GM23338 (cell line): ENCODE data around the gene OR5B3. TPM values are rescaled to one million over a fixed set of nuclear protein-coding genes. Genes with fewer than 3 reads are reported as not detected.

Experiments used
- ATAC-seq: fragments of 200-7000 bp; cut with Tn5 transposase; 3 replicates; pipeline ENCODE4 v1.9.1; 2020
- DNase-seq: peaks from one replicate; pipeline ENCODE4 v3.0.0-alpha.2; 2015; ENCODE audit warnings: low spot score
- H2AFZ ChIP-seq: fragments of 200-600 bp; sonication (generic); 2 replicates; pipeline ENCODE4 v1.8.0; 2016; ENCODE audit warnings: antibody characterized with exemption, mild to moderate bottlenecking, moderate library complexity
- H3F3A ChIP-seq: fragments of 200-600 bp; sonication (generic); replicated peaks from 2 replicates; pipeline ENCODE4 v1.8.0; 2017; ENCODE audit warnings: antibody characterized with exemption, mixed run types, low read depth
- H3K27ac ChIP-seq: fragments of 200-600 bp; sonication (generic); 2 replicates; pipeline ENCODE4 v1.6.1; 2016; ENCODE audit warnings: low read depth
- H3K27me3 ChIP-seq: fragments of 200-600 bp; sonication (generic); 2 replicates; pipeline ENCODE4 v1.8.0; 2016; ENCODE audit warnings: mild to moderate bottlenecking, mixed run types, moderate library complexity; ENCODE audit not compliant: insufficient read depth
- H3K36me3 ChIP-seq: fragments of 200-600 bp; sonication (generic); 2 replicates; pipeline ENCODE4 v1.8.0; 2016; ENCODE audit warnings: mild to moderate bottlenecking; ENCODE audit not compliant: insufficient read depth
- H3K4me1 ChIP-seq: fragments of 200-600 bp; sonication (generic); 2 replicates; pipeline ENCODE4 v1.8.0; 2016; ENCODE audit warnings: mild to moderate bottlenecking, moderate library complexity; ENCODE audit not compliant: insufficient read depth
- H3K4me2 ChIP-seq: fragments of 200-600 bp; sonication (generic); 2 replicates; pipeline ENCODE4 v1.7.1; 2017; ENCODE audit warnings: mixed run types
- H3K4me3 ChIP-seq: fragments of 200-600 bp; sonication (generic); 2 replicates; pipeline ENCODE4 v1.6.1; 2016; ENCODE audit warnings: mixed run types
- H3K79me2 ChIP-seq: fragments of 200-600 bp; sonication (generic); replicated peaks from 2 replicates; pipeline ENCODE4 v1.8.0; 2017; ENCODE audit warnings: mild to moderate bottlenecking; ENCODE audit not compliant: insufficient read depth
- H3K9me2 ChIP-seq: fragments of 200-600 bp; sonication (generic); 2 replicates; pipeline ENCODE4 v1.8.0; 2017; ENCODE audit not compliant: insufficient read depth
- H4K20me1 ChIP-seq: fragments of 200-600 bp; sonication (generic); replicated peaks from 2 replicates; pipeline ENCODE4 v1.8.0; 2017; ENCODE audit warnings: mild to moderate bottlenecking; ENCODE audit not compliant: insufficient read depth
- H3K27ac Mint-ChIP-seq: 2 replicates; pipeline ENCODE4 v1.8.0; 2020; ENCODE audit warnings: inconsistent platforms, mild to moderate bottlenecking, moderate library complexity, mixed read lengths
- H3K27me3 Mint-ChIP-seq: 3 replicates; pipeline ENCODE4 v1.8.0; 2022; ENCODE audit warnings: low read depth, mild to moderate bottlenecking, moderate library complexity, mixed read lengths, inconsistent platforms; ENCODE audit not compliant: insufficient read depth, poor library complexity
- H3K36me3 Mint-ChIP-seq: 3 replicates; pipeline ENCODE4 v1.8.0; 2021; ENCODE audit warnings: low read depth, mild to moderate bottlenecking, inconsistent platforms, moderate library complexity, mixed read lengths
- H3K4me1 Mint-ChIP-seq: 3 replicates; pipeline ENCODE4 v1.8.0; 2020; ENCODE audit warnings: mild to moderate bottlenecking, inconsistent platforms, mixed read lengths
- H3K4me3 Mint-ChIP-seq: 3 replicates; pipeline ENCODE4 v1.8.0; 2021; ENCODE audit warnings: moderate library complexity, mild to moderate bottlenecking, inconsistent platforms, mixed read lengths
- H3K9me3 Mint-ChIP-seq: 3 replicates; pipeline ENCODE4 v1.8.0; 2020; ENCODE audit warnings: moderate library complexity, mild to moderate bottlenecking, inconsistent platforms, mixed read lengths
- CREB1 ChIP-seq: fragments of 250-450 bp; sonication (Bioruptor Pico); IDR thresholded peaks from 2 replicates; pipeline ENCODE4 v1.5.0; 2020; ENCODE audit warnings: low read depth, mild to moderate bottlenecking, moderate library complexity
- EZH2 ChIP-seq: fragments of 200-600 bp; sonication (generic); IDR thresholded peaks from one replicate; pipeline ENCODE4 v1.8.0; 2017; ENCODE audit warnings: antibody characterized with exemption, mild to moderate bottlenecking, low read depth; ENCODE audit not compliant: unreplicated experiment
- EZH2phosphoT487 ChIP-seq: fragments of 200-600 bp; sonication (generic); IDR thresholded peaks from one replicate; pipeline ENCODE4 v1.8.1; 2018; ENCODE audit warnings: antibody characterized with exemption; ENCODE audit not compliant: unreplicated experiment
- JUNB ChIP-seq: IDR thresholded peaks from one replicate; pipeline ENCODE4 v1.6.1; 2016; ENCODE audit warnings: antibody characterized with exemption; ENCODE audit not compliant: unreplicated experiment
- NANOG ChIP-seq: IDR thresholded peaks from 2 replicates; pipeline ENCODE4 v1.6.1; 2016; ENCODE audit warnings: antibody characterized with exemption, borderline replicate concordance
- POLR2AphosphoS5 ChIP-seq: IDR thresholded peaks from 2 replicates; pipeline ENCODE4 v1.6.1; 2016; ENCODE audit warnings: antibody characterized with exemption, low read depth
- STAT1 ChIP-seq: IDR thresholded peaks from one replicate; pipeline ENCODE4 v1.6.1; 2016; ENCODE audit warnings: antibody characterized with exemption; ENCODE audit not compliant: unreplicated experiment
- ZNF114 ChIP-seq: fragments of 250-450 bp; sonication (Bioruptor Pico); IDR thresholded peaks from 2 replicates; pipeline ENCODE4 v1.5.0; 2020; ENCODE audit warnings: mild to moderate bottlenecking, moderate library complexity
- ZNF331 ChIP-seq: fragments of 250-450 bp; sonication (Bioruptor Pico); IDR thresholded peaks from 2 replicates; pipeline ENCODE4 v1.5.0; 2020; ENCODE audit warnings: low read depth, mild to moderate bottlenecking, moderate library complexity
- polyA plus RNA-seq: library from polyadenylated mRNA; unstranded; fragments of >200 nt; fragmentation: Nextera tagmentation; extraction: Ambion mirVana; gene quantifications from 2 replicates; pipeline ENCODE4 v1.2.1, GENCODE V29; 2016
- total RNA-seq: library from RNA; depleted of rRNA; stranded (reverse); fragments of >200 nt; shearing (Covaris generic); gene quantifications from 2 replicates; pipeline ENCODE4 v1.2.3, GENCODE V29; 2014
- TF ChIP-seq, protein P1 (sequence below): fragments of 250-450 bp; sonication (Bioruptor Pico); IDR thresholded peaks from 2 replicates; pipeline ENCODE4 v1.5.0; 2020; ENCODE audit warnings: mild to moderate bottlenecking, moderate library complexity
- TF ChIP-seq, protein P2 (sequence below): IDR thresholded peaks from one replicate; pipeline ENCODE4 v1.6.1; 2018; ENCODE audit warnings: antibody characterized with exemption; ENCODE audit not compliant: unreplicated experiment

Gene OR5B3
- total and polyA plus RNA-seq, 2 experiments from 2014 or later = not detected

DNA sequence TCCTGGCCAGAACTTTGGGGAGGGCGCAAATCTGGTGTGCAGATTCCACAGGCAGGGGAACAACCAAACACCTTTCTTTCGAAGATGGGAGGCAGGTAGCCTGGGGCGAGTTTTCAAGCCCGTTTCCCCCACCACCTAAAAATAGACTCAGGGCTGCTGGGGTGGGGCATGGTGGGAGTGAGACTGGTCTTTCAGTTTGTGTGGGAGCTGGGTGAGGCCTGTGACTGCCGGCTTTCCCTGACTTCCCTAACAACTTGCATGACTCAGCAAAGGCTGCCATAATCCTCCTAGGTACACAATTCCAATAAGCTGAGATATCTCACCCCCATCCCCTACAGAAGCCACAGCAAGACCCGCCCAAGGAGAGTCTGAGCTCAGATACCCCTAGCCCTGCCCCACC is 39.6 kb upstream of the OR5B3 start:
- ATAC-seq (no peak), DNase-seq (no peak)
- no peak for TF ChIP-seq NANOG
- no peak for TF ChIP-seq ZNF114 (CRISPR knock-in tag)
- no peak for TF ChIP-seq CREB1 (CRISPR knock-in tag)
- no peak for TF ChIP-seq STAT1
- TF ChIP-seq POLR2AphosphoS5 = no peak
- TF ChIP-seq, protein P1, sequence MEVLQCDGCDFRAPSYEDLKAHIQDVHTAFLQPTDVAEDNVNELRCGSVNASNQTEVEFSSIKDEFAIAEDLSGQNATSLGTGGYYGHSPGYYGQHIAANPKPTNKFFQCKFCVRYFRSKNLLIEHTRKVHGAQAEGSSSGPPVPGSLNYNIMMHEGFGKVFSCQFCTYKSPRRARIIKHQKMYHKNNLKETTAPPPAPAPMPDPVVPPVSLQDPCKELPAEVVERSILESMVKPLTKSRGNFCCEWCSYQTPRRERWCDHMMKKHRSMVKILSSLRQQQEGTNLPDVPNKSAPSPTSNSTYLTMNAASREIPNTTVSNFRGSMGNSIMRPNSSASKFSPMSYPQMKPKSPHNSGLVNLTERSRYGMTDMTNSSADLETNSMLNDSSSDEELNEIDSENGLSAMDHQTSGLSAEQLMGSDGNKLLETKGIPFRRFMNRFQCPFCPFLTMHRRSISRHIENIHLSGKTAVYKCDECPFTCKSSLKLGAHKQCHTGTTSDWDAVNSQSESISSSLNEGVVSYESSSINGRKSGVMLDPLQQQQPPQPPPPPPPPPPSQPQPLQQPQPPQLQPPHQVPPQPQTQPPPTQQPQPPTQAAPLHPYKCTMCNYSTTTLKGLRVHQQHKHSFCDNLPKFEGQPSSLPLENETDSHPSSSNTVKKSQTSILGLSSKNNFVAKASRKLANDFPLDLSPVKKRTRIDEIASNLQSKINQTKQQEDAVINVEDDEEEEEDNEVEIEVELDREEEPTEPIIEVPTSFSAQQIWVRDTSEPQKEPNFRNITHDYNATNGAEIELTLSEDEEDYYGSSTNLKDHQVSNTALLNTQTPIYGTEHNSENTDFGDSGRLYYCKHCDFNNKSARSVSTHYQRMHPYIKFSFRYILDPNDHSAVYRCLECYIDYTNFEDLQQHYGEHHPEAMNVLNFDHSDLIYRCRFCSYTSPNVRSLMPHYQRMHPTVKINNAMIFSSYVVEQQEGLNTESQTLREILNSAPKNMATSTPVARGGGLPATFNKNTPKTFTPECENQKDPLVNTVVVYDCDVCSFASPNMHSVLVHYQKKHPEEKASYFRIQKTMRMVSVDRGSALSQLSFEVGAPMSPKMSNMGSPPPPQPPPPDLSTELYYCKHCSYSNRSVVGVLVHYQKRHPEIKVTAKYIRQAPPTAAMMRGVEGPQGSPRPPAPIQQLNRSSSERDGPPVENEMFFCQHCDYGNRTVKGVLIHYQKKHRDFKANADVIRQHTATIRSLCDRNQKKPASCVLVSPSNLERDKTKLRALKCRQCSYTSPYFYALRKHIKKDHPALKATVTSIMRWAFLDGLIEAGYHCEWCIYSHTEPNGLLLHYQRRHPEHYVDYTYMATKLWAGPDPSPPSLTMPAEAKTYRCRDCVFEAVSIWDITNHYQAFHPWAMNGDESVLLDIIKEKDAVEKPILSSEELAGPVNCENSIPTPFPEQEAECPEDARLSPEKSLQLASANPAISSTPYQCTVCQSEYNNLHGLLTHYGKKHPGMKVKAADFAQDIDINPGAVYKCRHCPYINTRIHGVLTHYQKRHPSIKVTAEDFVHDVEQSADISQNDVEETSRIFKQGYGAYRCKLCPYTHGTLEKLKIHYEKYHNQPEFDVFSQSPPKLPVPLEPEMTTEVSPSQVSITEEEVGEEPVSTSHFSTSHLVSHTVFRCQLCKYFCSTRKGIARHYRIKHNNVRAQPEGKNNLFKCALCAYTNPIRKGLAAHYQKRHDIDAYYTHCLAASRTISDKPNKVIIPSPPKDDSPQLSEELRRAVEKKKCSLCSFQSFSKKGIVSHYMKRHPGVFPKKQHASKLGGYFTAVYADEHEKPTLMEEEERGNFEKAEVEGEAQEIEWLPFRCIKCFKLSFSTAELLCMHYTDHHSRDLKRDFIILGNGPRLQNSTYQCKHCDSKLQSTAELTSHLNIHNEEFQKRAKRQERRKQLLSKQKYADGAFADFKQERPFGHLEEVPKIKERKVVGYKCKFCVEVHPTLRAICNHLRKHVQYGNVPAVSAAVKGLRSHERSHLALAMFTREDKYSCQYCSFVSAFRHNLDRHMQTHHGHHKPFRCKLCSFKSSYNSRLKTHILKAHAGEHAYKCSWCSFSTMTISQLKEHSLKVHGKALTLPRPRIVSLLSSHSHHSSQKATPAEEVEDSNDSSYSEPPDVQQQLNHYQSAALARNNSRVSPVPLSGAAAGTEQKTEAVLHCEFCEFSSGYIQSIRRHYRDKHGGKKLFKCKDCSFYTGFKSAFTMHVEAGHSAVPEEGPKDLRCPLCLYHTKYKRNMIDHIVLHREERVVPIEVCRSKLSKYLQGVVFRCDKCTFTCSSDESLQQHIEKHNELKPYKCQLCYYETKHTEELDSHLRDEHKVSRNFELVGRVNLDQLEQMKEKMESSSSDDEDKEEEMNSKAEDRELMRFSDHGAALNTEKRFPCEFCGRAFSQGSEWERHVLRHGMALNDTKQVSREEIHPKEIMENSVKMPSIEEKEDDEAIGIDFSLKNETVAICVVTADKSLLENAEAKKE (CRISPR knock-in tag) = no peak
- no peak for TF ChIP-seq JUNB
- TF ChIP-seq ZNF331 = no peak
- H3K27ac ChIP-seq = no peak overlapping the region
- H3K4me1 ChIP-seq = no peaks in the 10 kb centered on the region
- Mint-ChIP-seq H3K9me3 (peaks cover 29% of the 10 kb centered on the region), H3K4me3 (no peak overlapping the region), H3K27ac (peak overlapping the region; percentile 56; the same call in 1 of the 2 replicates), H3K4me1 (no peaks in the 10 kb centered on the region), H3K27me3 (no peaks in the 10 kb centered on the region), H3K36me3 (peaks cover 7% of the 10 kb centered on the region)
- no peak overlapping the region for H3K4me3 ChIP-seq
- H2AFZ ChIP-seq = no peak overlapping the region
- H3K4me2 ChIP-seq = no peak overlapping the region
- peaks cover 17% of the 10 kb centered on the region; the same call in 1 of the 2 replicates for H3K9me2 ChIP-seq
- H3K36me3 ChIP-seq = no peaks in the 10 kb centered on the region
- no peaks in the 10 kb centered on the region for H3F3A ChIP-seq
- H4K20me1 ChIP-seq = no peaks in the 10 kb centered on the region
- no peaks in the 10 kb centered on the region for H3K79me2 ChIP-seq
- H3K27me3 ChIP-seq = no peaks in the 10 kb centered on the region

DNA sequence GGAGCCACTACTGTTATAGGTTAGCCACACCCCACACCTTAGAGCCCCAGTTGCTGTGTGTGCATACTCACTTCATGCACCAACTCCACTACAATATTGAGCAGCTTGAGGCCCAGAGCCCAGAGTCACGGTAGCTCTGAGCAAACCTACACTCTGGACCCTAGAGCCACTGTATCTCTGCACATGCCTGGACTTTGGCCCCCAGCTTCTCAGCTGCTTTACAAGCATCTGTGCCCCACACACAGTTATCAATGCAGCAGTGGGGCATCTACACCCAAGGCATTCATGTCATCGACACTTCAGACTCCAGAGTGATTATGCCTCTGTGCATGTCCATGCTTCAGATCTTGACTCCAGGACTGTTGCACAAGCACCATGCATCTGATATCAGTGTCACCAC is 37.6 kb upstream of the OR5B3 start:
- Histone ChIP-seq H2AFZ (no peak overlapping the region), H3F3A (no peaks in the 10 kb centered on the region)
- peaks cover 7% of the 10 kb centered on the region for H3K36me3 Mint-ChIP-seq
- TF ChIP-seq, protein P2, sequence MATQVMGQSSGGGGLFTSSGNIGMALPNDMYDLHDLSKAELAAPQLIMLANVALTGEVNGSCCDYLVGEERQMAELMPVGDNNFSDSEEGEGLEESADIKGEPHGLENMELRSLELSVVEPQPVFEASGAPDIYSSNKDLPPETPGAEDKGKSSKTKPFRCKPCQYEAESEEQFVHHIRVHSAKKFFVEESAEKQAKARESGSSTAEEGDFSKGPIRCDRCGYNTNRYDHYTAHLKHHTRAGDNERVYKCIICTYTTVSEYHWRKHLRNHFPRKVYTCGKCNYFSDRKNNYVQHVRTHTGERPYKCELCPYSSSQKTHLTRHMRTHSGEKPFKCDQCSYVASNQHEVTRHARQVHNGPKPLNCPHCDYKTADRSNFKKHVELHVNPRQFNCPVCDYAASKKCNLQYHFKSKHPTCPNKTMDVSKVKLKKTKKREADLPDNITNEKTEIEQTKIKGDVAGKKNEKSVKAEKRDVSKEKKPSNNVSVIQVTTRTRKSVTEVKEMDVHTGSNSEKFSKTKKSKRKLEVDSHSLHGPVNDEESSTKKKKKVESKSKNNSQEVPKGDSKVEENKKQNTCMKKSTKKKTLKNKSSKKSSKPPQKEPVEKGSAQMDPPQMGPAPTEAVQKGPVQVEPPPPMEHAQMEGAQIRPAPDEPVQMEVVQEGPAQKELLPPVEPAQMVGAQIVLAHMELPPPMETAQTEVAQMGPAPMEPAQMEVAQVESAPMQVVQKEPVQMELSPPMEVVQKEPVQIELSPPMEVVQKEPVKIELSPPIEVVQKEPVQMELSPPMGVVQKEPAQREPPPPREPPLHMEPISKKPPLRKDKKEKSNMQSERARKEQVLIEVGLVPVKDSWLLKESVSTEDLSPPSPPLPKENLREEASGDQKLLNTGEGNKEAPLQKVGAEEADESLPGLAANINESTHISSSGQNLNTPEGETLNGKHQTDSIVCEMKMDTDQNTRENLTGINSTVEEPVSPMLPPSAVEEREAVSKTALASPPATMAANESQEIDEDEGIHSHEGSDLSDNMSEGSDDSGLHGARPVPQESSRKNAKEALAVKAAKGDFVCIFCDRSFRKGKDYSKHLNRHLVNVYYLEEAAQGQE = no peak
- TF ChIP-seq ZNF114 (CRISPR knock-in tag) (no peak), POLR2AphosphoS5 (no peak), EZH2phosphoT487 (no peak), ZNF331 (no peak), STAT1 (no peak), CREB1 (CRISPR knock-in tag) (no peak), EZH2 (no peak)

More for the DNA sequence above, 37.6 kb upstream of the OR5B3 start:
- no peaks in the 10 kb centered on the region for H3K27me3 Mint-ChIP-seq
- H3K27ac Mint-ChIP-seq = no peak overlapping the region
- ATAC-seq (no peak), DNase-seq (no peak)
- H3K9me3 Mint-ChIP-seq = peaks cover 32% of the 10 kb centered on the region
- H3K36me3 ChIP-seq = no peaks in the 10 kb centered on the region
- H3K4me2 ChIP-seq = no peak overlapping the region
- no peaks in the 10 kb centered on the region for H3K27me3 ChIP-seq
- no peaks in the 10 kb centered on the region for H3K4me1 ChIP-seq
- H3K4me3 Mint-ChIP-seq = no peak overlapping the region
- H4K20me1 ChIP-seq = no peaks in the 10 kb centered on the region
- no peak overlapping the region for H3K27ac ChIP-seq
- H3K4me3 ChIP-seq = no peak overlapping the region
- H3K4me1 Mint-ChIP-seq = no peaks in the 10 kb centered on the region
- H3K9me2 ChIP-seq = peaks cover 14% of the 10 kb centered on the region; the same call in 1 of the 2 replicates
- no peaks in the 10 kb centered on the region for H3K79me2 ChIP-seq
